CD4-positive, alpha-beta memory T cell (primary cell): ENCODE data around the gene PHYH. TPM values are rescaled to one million over a fixed set of nuclear protein-coding genes. Genes with fewer than 3 reads are reported as not detected.

Experiments used
- CTCF ChIA-PET: fragments of 350-600 bp; sonication (Branson Sonifier 250); formaldehyde crosslinking; loops from one replicate; lab custom pipeline; 2021; ENCODE audit warnings: inconsistent platforms; ENCODE audit not compliant: partially characterized antibody; lab: Charles Lee
- POLR2A ChIA-PET: fragments of 350-600 bp; sonication (Branson Sonifier 250); formaldehyde crosslinking; loops from one replicate; lab custom pipeline; 2021; ENCODE audit not compliant: partially characterized antibody; lab: Charles Lee
- DNase-seq, 5 donors: peaks; one replicate each; pipeline versions ENCODE4 v3.0.0 to v3.0.0-alpha.2; 2020 to 2022; ENCODE audit warnings: mixed read lengths in 1 of 5
- H3K27ac ChIP-seq: one replicate; pipeline ENCODE4 v1.7.0; 2013; ENCODE audit warnings: low read depth, low read length
- H3K27me3 ChIP-seq: 2 replicates; pipeline ENCODE4 v1.7.0; 2013; ENCODE audit warnings: mild to moderate bottlenecking, low read length, moderate library complexity; ENCODE audit not compliant: insufficient read depth
- H3K36me3 ChIP-seq: 2 replicates; pipeline ENCODE4 v1.7.0; 2013; ENCODE audit warnings: mild to moderate bottlenecking, low read length, moderate library complexity; ENCODE audit not compliant: insufficient read depth
- H3K4me1 ChIP-seq: 2 replicates; pipeline ENCODE4 v1.7.0; 2013; ENCODE audit warnings: mild to moderate bottlenecking, low read length, moderate library complexity; ENCODE audit not compliant: insufficient read depth
- H3K4me3 ChIP-seq, 2 donors: one replicate each; pipeline ENCODE4 v1.7.0; 2013; ENCODE audit warnings: low read length in 2 of 2, mild to moderate bottlenecking in 1 of 2
- H3K9me3 ChIP-seq, 2 donors: one replicate each; pipeline ENCODE4 v1.7.0; 2013; ENCODE audit warnings: low read length in 2 of 2, control low read depth in 1 of 2; ENCODE audit not compliant: control insufficient read depth in 1 of 2
- H3K27ac Mint-ChIP-seq, 7 donors: one replicate each; pipeline ENCODE4 v1.8.0; 2020 to 2021; ENCODE audit warnings: mixed read lengths in 7 of 7, mild to moderate bottlenecking in 6 of 7, inconsistent platforms in 3 of 7, moderate library complexity in 3 of 7
- H3K27me3 Mint-ChIP-seq, 2 donors: one replicate each; pipeline ENCODE4 v1.8.0; 2020 to 2021; ENCODE audit warnings: mixed read lengths in 2 of 2
- H3K36me3 Mint-ChIP-seq, 2 donors: one replicate each; pipeline ENCODE4 v1.8.0; 2020 to 2021; ENCODE audit warnings: mixed read lengths in 2 of 2, inconsistent platforms in 1 of 2, mild to moderate bottlenecking in 1 of 2
- H3K4me1 Mint-ChIP-seq, 4 donors: one replicate each; pipeline ENCODE4 v1.8.0; 2020 to 2021; ENCODE audit warnings: mixed read lengths in 4 of 4, mild to moderate bottlenecking in 1 of 4
- H3K4me3 Mint-ChIP-seq, 8 donors: one replicate each; pipeline ENCODE4 v1.8.0; 2020 to 2021; ENCODE audit warnings: mixed read lengths in 8 of 8, mild to moderate bottlenecking in 7 of 8, moderate library complexity in 6 of 8, inconsistent platforms in 3 of 8
- H3K9me3 Mint-ChIP-seq, 8 donors: one replicate each; pipeline ENCODE4 v1.8.0; 2020 to 2021; ENCODE audit warnings: mixed read lengths in 8 of 8, mild to moderate bottlenecking in 5 of 8, inconsistent platforms in 3 of 8, moderate library complexity in 1 of 8
- intact Hi-C: fragments of 100-400 bp; cut with micrococcal nuclease; formaldehyde crosslinking; loops from one replicate; pipeline ENCODE4 v1.15.1; 2023
- polyA plus RNA-seq, 2 donors: library from polyadenylated mRNA; unstranded; fragments of 300-500 nt; fragmentation: Illumina TruSeq; gene quantifications; one replicate each; pipeline ENCODE4 v1.2.3, GENCODE V29; 2021
- total RNA-seq, 2 experiments: library from RNA; stranded (reverse); gene quantifications; one replicate each; pipeline ENCODE4 v1.2.3, GENCODE V29; 2021

Gene PHYH
- total and polyA plus RNA-seq, 4 experiments from 2014 or later = 8.7 to 19.3 (median 12.6) TPM

GRCh38 chr10:13340626-13341376 lies 40.9 kb upstream of the PHYH start:
- Histone ChIP-seq H3K36me3 (peaks cover 5% of the 10 kb centered on the region), H3K4me3 (peak overlapping the region in 1 of 2 donors; percentile 29), H3K9me3 (no peaks in the 10 kb centered on the region), H3K4me1 (peaks cover 33% of the 10 kb centered on the region), H3K27me3 (no peaks in the 10 kb centered on the region), H3K27ac (no peak overlapping the region)
- intact Hi-C loops = no loop called here
- H3K27me3 Mint-ChIP-seq = no peaks in the 10 kb centered on the region
- POLR2A ChIA-PET = interaction anchor here (1.1 to 2.2 kb wide), 2 partner anchors 8 to 39 kb away, joined by 6 to 9 read pairs; partner anchors contain the start of gene SEPHS1
- CTCF ChIA-PET = no interaction called here
- H3K4me3 Mint-ChIP-seq = peak overlapping the region in 6 of 8 donors; percentile 28 to 86 (median 63)
- peaks cover 20 to 56% (median 37%) of the 10 kb centered on the region in 4 donors for H3K4me1 Mint-ChIP-seq
- no peaks in the 10 kb centered on the region for H3K9me3 Mint-ChIP-seq
- H3K36me3 Mint-ChIP-seq = peaks cover 18 to 25% of the 10 kb centered on the region in 2 donors
- DNase-seq = peak in 3 of 5 donors; percentile 16 to 68 (median 28)
- H3K27ac Mint-ChIP-seq = peak overlapping the region in 5 of 7 donors; percentile 22 to 81 (median 57)

GRCh38 chr10:13340068-13340467 lies 40.2 kb upstream of the PHYH start:
- H3K4me1 ChIP-seq = peaks cover 27% of the 10 kb centered on the region
- H3K9me3 Mint-ChIP-seq = no peaks in the 10 kb centered on the region
- H3K27me3 ChIP-seq = no peaks in the 10 kb centered on the region
- no peaks in the 10 kb centered on the region for H3K9me3 ChIP-seq
- H3K36me3 ChIP-seq = peaks cover 5% of the 10 kb centered on the region
- POLR2A ChIA-PET = interaction anchor here (1.1 to 2.2 kb wide), 2 partner anchors 9 to 38 kb away, joined by 6 to 9 read pairs; partner anchors contain the start of gene SEPHS1
- peak overlapping the region; percentile 48 to 86 (median 68) for H3K4me3 Mint-ChIP-seq
- intact Hi-C loops = no loop called here
- peak overlapping the region in 5 of 7 donors; percentile 22 to 88 (median 74) for H3K27ac Mint-ChIP-seq
- no peak for DNase-seq
- CTCF ChIA-PET = no interaction called here
- peaks cover 19 to 49% (median 31%) of the 10 kb centered on the region in 4 donors for H3K4me1 Mint-ChIP-seq
- H3K27me3 Mint-ChIP-seq = no peaks in the 10 kb centered on the region
- H3K36me3 Mint-ChIP-seq = peaks cover 20 to 26% of the 10 kb centered on the region in 2 donors
- H3K27ac ChIP-seq = no peak overlapping the region
- peak overlapping the region in 1 of 2 donors; percentile 29 for H3K4me3 ChIP-seq

GRCh38 chr10:13338390-13339110 lies 38.7 kb upstream of the PHYH start:
- H3K9me3 ChIP-seq = no peaks in the 10 kb centered on the region
- ChIA-PET CTCF (no interaction called here), POLR2A (interaction anchor here (0.8 kb wide), 1 partner anchor 36 kb away, joined by 4 read pairs; no protein-coding TSS in a partner anchor)
- Mint-ChIP-seq H3K27me3 (no peaks in the 10 kb centered on the region), H3K36me3 (peaks cover 23 to 32% of the 10 kb centered on the region in 2 donors), H3K9me3 (no peaks in the 10 kb centered on the region), H3K4me3 (no peak overlapping the region), H3K4me1 (peaks cover 12 to 40% (median 23%) of the 10 kb centered on the region in 4 donors), H3K27ac (peak overlapping the region in 3 of 7 donors; percentile 19 to 49 (median 32))
- intact Hi-C loops = no loop called here
- DNase-seq = no peak
- H3K36me3 ChIP-seq = peaks cover 5% of the 10 kb centered on the region
- no peaks in the 10 kb centered on the region for H3K27me3 ChIP-seq
- H3K4me3 ChIP-seq = no peak overlapping the region
- H3K27ac ChIP-seq = no peak overlapping the region
- H3K4me1 ChIP-seq = peaks cover 23% of the 10 kb centered on the region

GRCh38 chr10:13337827-13338196 lies 37.9 kb upstream of the PHYH start:
- intact Hi-C loops = no loop called here
- no peak overlapping the region for H3K27ac ChIP-seq
- H3K9me3 ChIP-seq = no peaks in the 10 kb centered on the region
- H3K27me3 Mint-ChIP-seq = no peaks in the 10 kb centered on the region
- peaks cover 23% of the 10 kb centered on the region for H3K4me1 ChIP-seq
- ChIA-PET CTCF (no interaction called here), POLR2A (no interaction called here)
- peaks cover 6% of the 10 kb centered on the region for H3K36me3 ChIP-seq
- H3K36me3 Mint-ChIP-seq = peaks cover 26 to 31% of the 10 kb centered on the region in 2 donors
- H3K4me3 Mint-ChIP-seq = no peak overlapping the region
- no peaks in the 10 kb centered on the region for H3K9me3 Mint-ChIP-seq
- H3K4me1 Mint-ChIP-seq = peaks cover 12 to 34% (median 23%) of the 10 kb centered on the region in 4 donors
- no peak for DNase-seq
- no peaks in the 10 kb centered on the region for H3K27me3 ChIP-seq
- peak overlapping the region in 2 of 7 donors; percentile 49 to 70 for H3K27ac Mint-ChIP-seq
- no peak overlapping the region for H3K4me3 ChIP-seq

- Histone ChIP-seq H3K4me1 (peaks cover 23% of the 10 kb centered on the region), H3K36me3 (peaks cover 10% of the 10 kb centered on the region), H3K9me3 (no peaks in the 10 kb centered on the region), H3K27me3 (no peaks in the 10 kb centered on the region), H3K27ac (no peak overlapping the region), H3K4me3 (no peak overlapping the region)
- Mint-ChIP-seq H3K36me3 (peaks cover 27 to 30% of the 10 kb centered on the region in 2 donors), H3K4me1 (peaks cover 12 to 34% (median 23%) of the 10 kb centered on the region in 4 donors), H3K27ac (peak overlapping the region in 1 of 7 donors; percentile 17), H3K9me3 (no peaks in the 10 kb centered on the region), H3K27me3 (no peaks in the 10 kb centered on the region), H3K4me3 (no peak overlapping the region)
- intact Hi-C loops = no loop called here
- CTCF ChIA-PET = no interaction called here
- POLR2A ChIA-PET = interaction anchor here (0.6 kb wide), 1 partner anchor 421 kb away, joined by 3 read pairs; no protein-coding TSS in a partner anchor
- DNase-seq = no peak
These were observed 37.4 kb upstream of the PHYH start for GRCh38 chr10:13337128-13337826.

GRCh38 chr10:13335881-13336280 lies 36.0 kb upstream of the PHYH start:
- Histone ChIP-seq H3K4me1 (peaks cover 18% of the 10 kb centered on the region), H3K4me3 (no peak overlapping the region), H3K36me3 (peaks cover 18% of the 10 kb centered on the region), H3K9me3 (no peaks in the 10 kb centered on the region), H3K27ac (no peak overlapping the region), H3K27me3 (no peaks in the 10 kb centered on the region)
- intact Hi-C loops = no loop called here
- ChIA-PET CTCF (interaction anchor here (0.6 kb wide), 1 partner anchor 8 kb away, joined by 3 read pairs; no protein-coding TSS in a partner anchor), POLR2A (no interaction called here)
- Mint-ChIP-seq H3K4me3 (no peak overlapping the region), H3K27me3 (no peaks in the 10 kb centered on the region), H3K27ac (no peak overlapping the region), H3K4me1 (peaks cover 9 to 30% (median 20%) of the 10 kb centered on the region in 4 donors), H3K9me3 (peaks cover 0 to 4% (median 0%) of the 10 kb centered on the region in 8 donors), H3K36me3 (peaks cover 40 to 43% of the 10 kb centered on the region in 2 donors)
- no peak for DNase-seq
